Measurements from ENCODE around the gene LILRA1. TPM values are rescaled to one million over a fixed set of nuclear protein-coding genes. Genes with fewer than 3 reads are reported as not detected.

The LILRA1 gene
- total and polyA plus RNA-seq, 2 of the 13 experiments (the other 11 are each of a cell fraction or from before 2014, with no cell fraction given), result not detected

GRCh38 chr19:54606230-54606629 is 12.8 kb downstream of the LILRA1 start (continued):
- no peak for TF ChIP-seq HMGXB4 (CRISPR knock-in tag; IDR thresholded peaks at IDR 0.05; ENCODE audit: borderline replicate concordance in 1 of 2, low read depth in 1 of 2)
- TF ChIP-seq ZNF207 (IDR thresholded peaks at IDR 0.05; ENCODE audit: borderline replicate concordance), result no peak

GRCh38 chr19:54606891-54607784 is 13.7 kb downstream of the LILRA1 start:
- FAIRE-seq, result no peak
- WGBS (ENCODE audit: low lambda C conversion rate), result 24% methylated on average over 16 of the region's 16 CpGs
- no peak overlapping the region for H2AFZ ChIP-seq (ENCODE audit: low read length)
- TF ChIP-seq ZNF317 (CRISPR knock-in tag; IDR thresholded peaks at IDR 0.05) (no peak), CBX1 (IDR thresholded peaks at IDR 0.05; ENCODE audit: low read depth) (no peak), ZNF883 (CRISPR knock-in tag; IDR thresholded peaks at IDR 0.05; ENCODE audit: not compliant biosample characterization) (no peak), MIER3 (CRISPR knock-in tag; IDR thresholded peaks at IDR 0.05; ENCODE audit: borderline replicate concordance) (no peak), DZIP1 (CRISPR knock-in tag; IDR thresholded peaks at IDR 0.05) (no peak)
- intact Hi-C loops (cut with micrococcal nuclease; ENCODE audit: unreplicated experiment), result no loop called here
- no peaks in the 10 kb centered on the region for H3K36me3 ChIP-seq (replicated peaks in 1 of 2; ENCODE audit: control insufficient read depth in 1 of 2, insufficient read depth in 2 of 2, low read length in 2 of 2)
- H4K20me1 ChIP-seq (ENCODE audit: insufficient read depth, low read length), result no peaks in the 10 kb centered on the region
- ATAC-seq, result no peak
- no peak for DNase-seq (ENCODE audit: low spot score)
- no peaks in the 10 kb centered on the region for H3K79me2 ChIP-seq (ENCODE audit: insufficient read depth, low read length)
- ChIA-PET CTCF (ENCODE audit: low intra/inter-chr PET ratio, low total read pairs) (no interaction called here), POLR2A (no interaction called here)
- no peak overlapping the region for H3K4me2 ChIP-seq (ENCODE audit: low read depth, low read length)
- no peaks in the 10 kb centered on the region for H3K9me3 ChIP-seq (ENCODE audit: low read length)
- peaks cover 0 to 12% of the 10 kb centered on the region in 2 experiments; a peak in 2 of 5 replicates for H3K27me3 ChIP-seq (ENCODE audit: control insufficient read depth in 1 of 2, insufficient read depth in 2 of 2, low read length in 2 of 2)
- no peak overlapping the region for H3K4me3 ChIP-seq (replicated peaks in 1 of 3; ENCODE audit: insufficient read depth in 1 of 3, low read depth in 2 of 3, low read length in 3 of 3)
- no TSS peak for BruUV-seq (replicated peaks)
- no peaks in the 10 kb centered on the region for H3K4me1 ChIP-seq (ENCODE audit: insufficient read depth, low read length)
- in situ Hi-C loops (cut with HindIII; ENCODE audit: extremely low pct_ligation_motif_present, low pct_unique_long_range_greater_than_20kb), result no loop called here
- H3K9ac ChIP-seq (ENCODE audit: insufficient read depth, low read depth, low read length), result no peak overlapping the region
- H3K27ac ChIP-seq (ENCODE audit: extremely low read length, insufficient read depth, low read length), result no peak overlapping the region

All from HepG2 (cell line).